GM19099 (cell line): ENCODE results near the gene VPS52.

ENCODE experiments used
- POLR2A ChIP-seq: IDR thresholded peaks from 3 replicates; pipeline ENCODE4 v1.6.1; 2011; ENCODE audit warnings: low read depth; ENCODE audit not compliant: insufficient read length; ENCODE audit errors: extremely low read depth

The VPS52 gene, protein sequence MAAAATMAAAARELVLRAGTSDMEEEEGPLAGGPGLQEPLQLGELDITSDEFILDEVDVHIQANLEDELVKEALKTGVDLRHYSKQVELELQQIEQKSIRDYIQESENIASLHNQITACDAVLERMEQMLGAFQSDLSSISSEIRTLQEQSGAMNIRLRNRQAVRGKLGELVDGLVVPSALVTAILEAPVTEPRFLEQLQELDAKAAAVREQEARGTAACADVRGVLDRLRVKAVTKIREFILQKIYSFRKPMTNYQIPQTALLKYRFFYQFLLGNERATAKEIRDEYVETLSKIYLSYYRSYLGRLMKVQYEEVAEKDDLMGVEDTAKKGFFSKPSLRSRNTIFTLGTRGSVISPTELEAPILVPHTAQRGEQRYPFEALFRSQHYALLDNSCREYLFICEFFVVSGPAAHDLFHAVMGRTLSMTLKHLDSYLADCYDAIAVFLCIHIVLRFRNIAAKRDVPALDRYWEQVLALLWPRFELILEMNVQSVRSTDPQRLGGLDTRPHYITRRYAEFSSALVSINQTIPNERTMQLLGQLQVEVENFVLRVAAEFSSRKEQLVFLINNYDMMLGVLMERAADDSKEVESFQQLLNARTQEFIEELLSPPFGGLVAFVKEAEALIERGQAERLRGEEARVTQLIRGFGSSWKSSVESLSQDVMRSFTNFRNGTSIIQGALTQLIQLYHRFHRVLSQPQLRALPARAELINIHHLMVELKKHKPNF

DNA sequence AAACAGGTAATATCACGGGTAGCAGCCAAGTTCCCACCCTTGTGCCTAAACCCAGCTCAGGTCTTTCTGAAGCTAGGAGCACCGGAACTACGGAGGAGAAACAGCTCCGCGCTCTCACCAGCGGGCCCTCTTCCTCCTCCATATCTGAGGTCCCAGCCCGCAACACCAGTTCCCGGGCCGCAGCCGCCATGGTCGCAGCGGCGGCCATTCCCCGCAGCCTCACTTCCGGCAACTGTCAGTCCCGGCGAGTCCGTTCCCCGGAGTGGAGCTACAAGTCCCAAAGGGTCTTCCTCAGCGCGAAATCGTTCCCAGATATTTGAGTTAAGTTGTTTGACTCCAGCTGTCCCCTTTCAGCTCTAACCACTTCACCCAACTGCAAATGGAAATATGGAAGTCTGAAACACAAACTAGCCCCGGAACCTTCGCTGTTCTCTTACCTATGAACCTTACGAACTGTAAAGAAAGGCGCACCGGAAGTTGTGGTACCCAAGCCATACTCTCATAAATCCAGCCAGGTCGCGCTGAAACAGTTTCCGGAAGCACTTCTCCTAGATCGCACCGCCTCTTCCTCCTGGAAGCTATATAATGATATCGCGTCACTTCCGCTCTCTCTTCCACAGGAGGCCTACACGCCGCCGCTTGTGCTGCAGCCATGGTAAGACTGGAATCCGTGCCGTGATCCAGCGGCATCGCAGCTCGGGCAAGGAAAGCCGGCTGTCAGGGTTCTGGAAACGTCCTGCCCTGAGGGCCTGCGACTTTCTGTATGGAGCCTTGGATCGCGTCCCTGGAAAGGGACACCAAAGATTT is at the start of gene VPS52, which contains the start of gene RPS18:
Gene VPS52, minus strand, starts transcription at position 409 of the 807 bp plus-strand sequence. Its CDS starts 201 bp downstream, at position 208.
Gene RPS18, plus strand, starts transcription at position 608 of the 807 bp plus-strand sequence. Its CDS starts 45 bp downstream, at position 653.
- TF ChIP-seq POLR2A = peak; percentile 99

DNA sequence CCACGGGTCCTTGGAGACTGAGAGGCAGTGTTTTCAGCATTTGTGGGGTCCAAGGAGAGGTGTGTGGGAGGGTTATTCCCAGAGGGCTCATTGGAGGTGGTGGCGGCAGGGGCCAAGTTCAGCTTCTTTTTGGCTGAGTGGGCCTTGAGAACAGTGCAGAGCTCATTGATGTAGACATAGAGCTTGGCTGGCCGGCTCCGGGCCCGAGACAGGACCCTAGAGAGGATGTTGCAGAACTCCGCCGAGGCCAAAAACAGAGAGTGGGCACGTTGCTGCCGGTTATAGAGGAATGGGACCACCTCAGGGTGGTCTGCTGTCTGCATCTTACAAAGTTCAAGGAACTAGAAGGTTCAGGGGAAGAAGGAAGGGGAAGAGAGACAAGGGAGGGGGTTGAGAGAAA is 49.6 kb upstream of the VPS52 start:
- TF ChIP-seq POLR2A = no peak

DNA sequence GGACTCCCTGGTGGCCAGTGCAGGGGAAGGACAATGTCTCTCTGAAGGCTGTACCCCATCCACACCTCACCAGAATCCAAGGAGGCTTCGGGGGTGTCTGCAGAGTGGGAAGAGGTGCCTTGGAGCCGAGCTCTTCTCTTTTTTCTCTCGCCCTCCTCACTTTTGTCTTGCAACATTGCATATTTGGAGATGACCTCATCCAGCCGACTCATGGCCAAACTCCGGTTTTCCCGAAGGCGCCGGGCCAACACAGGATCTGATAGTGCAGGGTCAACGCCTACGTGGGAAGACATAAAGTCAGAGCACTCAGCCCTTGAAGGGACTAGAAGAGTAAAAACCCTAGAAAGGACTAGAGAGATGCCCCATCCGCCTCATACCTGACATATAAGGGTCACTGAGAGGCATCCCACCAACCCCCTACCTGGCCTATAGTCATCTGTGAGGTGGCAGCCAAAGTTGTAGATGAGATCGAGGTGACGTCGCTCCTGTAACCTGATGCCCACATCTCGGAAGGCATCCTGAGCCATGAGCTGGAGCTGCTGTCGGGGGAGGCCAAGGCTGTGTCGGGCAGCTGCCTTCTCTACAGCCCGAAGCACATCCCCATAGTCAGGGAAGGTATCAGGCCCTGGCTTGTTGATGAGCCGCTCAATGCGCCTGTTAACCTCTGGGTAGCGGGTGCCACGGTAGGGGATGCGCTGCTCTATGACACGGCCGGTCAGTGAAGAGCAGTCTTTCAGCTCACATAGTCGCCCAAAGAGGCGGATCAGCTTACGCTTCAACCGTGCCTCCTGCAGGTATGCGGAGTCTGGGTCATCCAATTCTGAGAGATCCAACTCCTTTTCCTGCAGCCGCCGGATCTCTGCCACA is 48.9 kb upstream of the VPS52 start:
- no peak for TF ChIP-seq POLR2A

DNA sequence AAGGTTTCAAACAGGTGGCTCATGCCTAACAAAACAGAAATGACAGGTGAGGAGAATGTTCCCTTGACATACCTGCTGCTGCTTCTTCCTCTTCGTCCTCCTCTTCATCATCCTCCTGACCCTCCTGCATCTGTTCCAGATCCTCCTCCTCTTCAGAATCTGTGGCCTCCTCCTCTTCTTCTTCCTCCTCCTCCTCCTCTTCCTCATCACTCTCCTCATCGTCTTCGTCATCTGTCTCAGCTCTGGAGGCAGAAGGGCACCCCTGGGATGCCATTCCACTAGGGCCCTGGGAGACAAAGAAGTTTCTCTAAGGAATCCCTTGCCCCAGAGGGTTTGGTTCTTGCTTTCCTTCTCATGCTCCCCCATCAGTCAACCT is 48.3 kb upstream of the VPS52 start:
- TF ChIP-seq POLR2A = no peak

DNA sequence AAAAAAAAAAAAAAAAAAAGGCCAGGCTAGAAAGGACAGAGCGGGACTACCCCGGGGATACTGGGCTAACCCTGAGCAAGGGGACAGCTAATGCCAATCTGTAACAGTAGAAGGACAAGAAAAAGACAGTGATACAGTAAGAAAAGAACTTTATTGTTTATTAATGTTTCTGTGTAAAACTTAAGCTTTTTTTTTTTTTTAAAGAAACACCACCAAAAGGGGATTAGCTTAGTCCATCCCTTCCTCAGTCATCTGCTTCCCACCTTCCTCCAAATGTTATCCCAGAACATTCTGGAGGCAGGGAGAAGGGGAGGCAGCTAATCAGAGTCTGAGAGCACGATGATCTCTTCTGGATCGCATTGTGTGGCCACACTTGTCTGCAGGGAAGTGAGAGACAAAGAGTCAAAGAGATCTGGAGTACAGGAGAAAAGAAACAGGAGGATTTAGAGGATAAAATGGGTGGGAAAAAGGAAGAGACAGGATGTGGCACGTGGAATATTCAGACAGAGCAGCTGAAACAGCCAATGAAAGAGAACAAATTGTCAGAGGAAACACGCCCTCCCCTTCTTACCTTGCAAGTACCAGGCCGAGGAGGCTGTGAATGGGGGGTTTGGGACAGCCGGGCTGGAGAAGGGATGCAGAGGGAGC is 46.9 kb upstream of the VPS52 start:
- no peak for TF ChIP-seq POLR2A

DNA sequence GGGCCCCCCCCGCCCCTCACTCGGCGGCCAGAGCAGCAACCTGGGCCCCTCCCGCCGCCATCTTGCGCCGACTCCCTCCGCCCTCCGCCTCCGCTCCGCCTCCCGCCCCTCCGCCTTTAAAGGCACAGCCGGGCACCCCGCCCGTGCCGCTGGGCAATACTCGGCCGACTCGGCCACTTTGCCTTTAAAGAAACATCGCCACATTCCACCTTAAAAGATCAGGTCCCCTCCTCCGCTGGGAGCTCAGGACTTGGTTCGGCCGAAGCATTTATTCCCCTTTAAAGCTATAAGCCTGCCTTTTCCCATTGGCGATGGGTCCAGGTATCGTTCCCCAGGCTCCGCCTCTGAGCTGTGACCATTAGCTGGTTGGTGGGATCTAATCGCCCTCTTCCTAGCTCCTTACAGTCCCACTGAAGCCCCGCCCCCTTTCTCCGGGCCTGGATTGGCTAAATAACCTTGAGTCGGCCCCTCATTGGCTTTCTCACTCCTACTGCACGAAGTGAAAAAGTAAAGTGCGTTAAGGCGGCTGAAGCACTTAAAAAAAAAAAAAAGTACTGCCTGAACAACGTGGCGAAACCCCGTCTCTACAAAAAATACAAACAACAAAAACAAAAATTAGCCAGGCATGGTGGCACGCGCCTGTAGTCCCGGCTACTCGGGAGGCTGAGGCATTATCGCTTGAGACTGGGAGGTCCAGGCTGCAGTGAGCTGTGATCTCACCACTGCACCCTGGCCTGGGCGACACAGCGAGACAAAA is 46.2 kb upstream of the VPS52 start, which contains the start of gene ZBTB22:
Gene ZBTB22, minus strand, starts transcription at position 76 of the 757 bp plus-strand sequence. CDS start 828 bp downstream, outside the sequence.
- peak; percentile 37 for TF ChIP-seq POLR2A

DNA sequence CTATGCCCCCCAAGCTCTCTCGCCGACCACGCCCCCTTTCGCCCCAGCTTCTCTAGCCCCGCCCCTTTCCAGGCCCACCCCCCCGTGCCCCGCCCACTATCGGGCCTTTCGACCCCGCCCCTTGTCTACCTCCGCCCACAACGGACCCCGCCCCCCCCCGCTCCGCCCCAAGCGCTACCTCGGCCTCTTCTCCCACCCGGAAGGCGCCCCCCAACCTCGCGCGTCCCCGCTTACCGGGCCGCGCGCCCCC is 45.7 kb upstream of the VPS52 start:
- TF ChIP-seq POLR2A = no peak

DNA sequence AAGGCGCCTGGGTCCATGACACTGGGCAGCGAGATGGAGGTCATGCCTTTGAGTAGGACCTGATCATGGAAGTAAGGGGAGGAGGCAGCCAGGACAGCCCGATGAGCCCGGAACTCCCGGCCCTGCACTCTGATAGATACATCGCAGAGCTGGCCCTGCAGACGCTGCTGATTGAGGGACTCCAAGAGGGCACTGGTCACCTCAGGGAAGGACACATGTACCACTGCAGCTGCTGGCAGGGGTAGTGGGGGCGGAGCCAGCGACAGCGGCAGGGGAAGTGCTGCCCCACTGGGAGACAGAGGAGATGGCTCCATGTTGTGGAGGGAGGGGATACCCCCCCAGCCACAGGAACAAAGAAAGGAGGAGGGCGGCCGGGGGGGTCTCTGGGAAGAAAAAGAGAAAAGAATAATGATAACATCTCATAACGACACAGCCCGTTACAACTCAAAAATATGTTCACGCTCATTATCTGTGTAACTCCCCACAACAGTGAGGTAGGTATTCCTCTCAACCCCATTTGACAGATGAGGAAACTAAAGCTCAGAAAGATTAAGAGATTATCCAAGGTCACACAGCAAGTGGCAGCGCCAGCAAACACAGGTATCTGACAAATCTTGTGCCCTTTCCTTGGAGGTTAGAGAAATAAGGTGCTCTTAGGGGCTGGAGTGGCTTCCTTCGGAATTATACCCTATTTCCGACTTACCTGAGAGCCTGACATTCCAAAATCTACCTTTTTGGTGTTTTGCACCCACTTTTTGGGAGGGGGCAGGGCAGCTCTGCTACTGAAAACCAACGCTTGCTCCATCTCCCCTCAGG is 45.1 kb upstream of the VPS52 start:
- no peak for TF ChIP-seq POLR2A

DNA sequence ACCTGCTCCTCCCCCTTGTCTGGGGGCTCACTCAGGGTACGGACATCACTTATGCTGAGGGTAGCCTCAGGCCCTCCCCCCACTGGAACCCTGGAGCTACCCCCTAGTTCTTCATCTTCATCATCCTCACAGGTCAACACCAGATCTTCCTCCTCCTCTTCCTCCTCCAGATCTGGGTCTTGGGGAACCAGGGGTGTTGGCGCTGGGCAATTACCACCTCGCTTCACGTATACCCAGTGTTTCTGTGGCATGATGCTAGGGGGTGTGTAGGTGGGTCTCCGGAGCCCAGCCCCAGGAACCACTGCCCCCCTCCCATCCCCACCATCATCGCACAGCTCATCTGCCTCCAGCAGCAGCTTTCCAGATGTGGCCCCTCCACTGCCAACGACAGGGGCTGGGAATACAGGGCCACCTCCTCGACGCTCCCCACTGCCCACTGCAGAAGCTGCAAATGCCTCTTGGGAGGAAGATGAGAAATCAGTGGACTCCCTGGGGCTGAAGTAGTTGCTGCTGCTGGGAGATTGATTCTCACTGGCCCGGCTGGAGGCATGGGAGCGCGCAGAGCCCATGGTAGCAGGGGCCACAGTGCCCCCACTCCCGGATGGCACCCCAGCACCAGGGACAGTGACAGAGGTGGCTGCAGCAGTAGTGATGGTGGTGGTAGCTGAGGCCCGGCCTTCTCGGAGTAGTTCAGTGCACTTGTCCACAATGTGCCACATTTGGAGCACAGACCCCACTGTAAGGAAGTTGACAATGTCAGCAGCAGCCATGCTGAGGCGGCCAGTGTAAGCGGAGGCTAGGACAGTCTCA is 44.3 kb upstream of the VPS52 start:
- TF ChIP-seq POLR2A = no peak

DNA sequence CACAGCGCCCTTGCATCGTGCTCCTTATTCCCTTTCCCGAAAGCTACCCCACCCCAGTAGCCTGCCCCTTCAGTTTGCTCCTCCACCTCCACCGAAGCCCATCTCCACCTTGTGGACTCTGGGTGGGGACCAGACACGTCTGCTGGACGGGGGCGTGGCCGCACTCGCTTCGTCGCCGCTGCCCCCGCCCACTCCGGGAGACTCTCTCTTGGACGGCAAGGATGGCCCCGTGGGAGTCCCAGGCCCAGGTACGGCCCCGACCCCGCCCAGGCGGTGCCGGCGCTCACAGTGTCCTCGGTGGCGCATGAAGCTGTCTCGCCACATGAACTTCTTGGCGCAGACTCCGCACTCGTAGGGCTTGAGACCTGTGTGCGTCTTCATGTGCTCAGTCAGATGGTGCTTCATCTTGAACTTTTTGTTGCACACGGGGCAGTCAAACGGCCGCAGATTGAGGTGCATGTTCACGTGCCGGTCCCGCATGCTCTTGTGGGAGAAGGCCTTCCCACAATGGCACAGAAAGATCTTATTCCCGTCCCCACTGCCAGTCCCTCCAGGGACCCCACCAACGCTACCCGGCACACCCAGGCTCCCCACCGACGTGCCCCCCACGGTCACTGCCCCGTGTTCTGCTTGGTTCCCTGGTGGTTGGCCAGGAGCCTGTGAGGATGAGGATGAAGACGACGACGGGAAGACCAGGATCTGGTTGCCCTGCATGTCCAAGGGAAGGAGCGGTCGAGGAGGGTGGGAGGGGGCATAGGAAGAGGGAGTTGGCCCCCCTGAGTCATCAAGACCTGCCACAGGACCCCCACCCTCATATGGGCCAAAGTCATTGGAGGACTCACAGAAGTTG is 43.5 kb upstream of the VPS52 start:
- TF ChIP-seq POLR2A = no peak

DNA sequence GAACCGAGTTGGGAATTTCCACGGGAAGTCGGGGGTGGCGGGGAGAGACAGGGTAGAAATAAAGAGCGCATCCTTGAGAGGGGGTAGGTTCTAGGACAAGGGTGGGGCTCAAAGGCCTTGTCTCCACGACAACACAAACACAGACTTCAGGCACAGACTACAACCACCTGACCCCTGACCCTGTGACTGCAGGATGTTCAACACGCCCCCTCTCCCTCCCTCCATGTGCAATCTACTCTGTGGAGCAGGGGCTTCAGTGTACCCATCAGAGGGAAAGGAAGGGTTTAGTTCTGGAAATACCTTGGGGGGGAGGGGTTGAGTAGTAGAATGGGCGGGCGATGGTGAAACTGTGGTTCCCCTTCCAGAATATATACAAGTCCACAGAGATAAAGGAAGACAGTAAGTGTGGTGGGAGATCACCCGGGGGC is 42.9 kb upstream of the VPS52 start:
- no peak for TF ChIP-seq POLR2A
